BJ (cell line): ENCODE data around the gene CARMIL1. TPM values are rescaled to one million over a fixed set of nuclear protein-coding genes. Genes with fewer than 3 reads are reported as not detected.

Source experiments
- CTCF ChIA-PET: fragments of 350-600 bp; formaldehyde crosslinking; extraction: SDS; loops from one replicate; lab custom pipeline; 2021; ENCODE audit warnings: antibody characterized with exemption, inconsistent platforms; lab: Yijun Ruan, JAX
- POLR2A ChIA-PET: fragments of 300-600 bp; sonication (Branson Sonifier 250); formaldehyde crosslinking; extraction: SDS; loops from one replicate; lab custom pipeline; 2021; ENCODE audit warnings: antibody characterized with exemption; lab: Charles Lee
- DNase-seq: peaks from one replicate; pipeline ENCODE4 v3.0.0-alpha.2; 2011; ENCODE audit warnings: low read depth
- H3K27me3 ChIP-seq: 2 replicates; pipeline ENCODE4 v1.6.0; 2011; ENCODE audit warnings: low read length; ENCODE audit not compliant: control insufficient read depth, insufficient read depth
- H3K36me3 ChIP-seq: 2 replicates; pipeline ENCODE4 v1.5.1; 2011; ENCODE audit warnings: low read length; ENCODE audit not compliant: control insufficient read depth, insufficient read depth
- H3K4me3 ChIP-seq: 2 replicates; pipeline ENCODE4 v1.5.1; 2011; ENCODE audit warnings: low read depth, mild to moderate bottlenecking, control low read depth, low read length
- CTCF ChIP-seq: IDR thresholded peaks from 2 replicates; pipeline ENCODE4 v1.5.1; 2011; ENCODE audit warnings: low read depth, mild to moderate bottlenecking, control low read depth, inconsistent platforms, low read length, moderate library complexity; ENCODE audit not compliant: insufficient read depth
- polyA plus RNA-seq: library from polyadenylated mRNA; depleted of rRNA; stranded (reverse); fragments of >200 nt; gene quantifications from 2 replicates; pipeline ENCODE4 v1.2.3, GENCODE V29; 2011

The CARMIL1 gene
- polyA plus RNA-seq, 1 experiment: 3.7 TPM

GRCh38 chr6:25492951-25493350 is 213.8 kb downstream of the CARMIL1 start:
- H3K27me3 ChIP-seq: no peaks in the 10 kb centered on the region
- TF ChIP-seq CTCF: no peak
- H3K4me3 ChIP-seq: no peak overlapping the region
- POLR2A ChIA-PET: no interaction called here
- CTCF ChIA-PET: interaction anchor here (7.7 kb wide), 1 partner anchor 216 kb away, joined by 116 read pairs; the partner anchor contains the start of gene CARMIL1
- H3K36me3 ChIP-seq: no peaks in the 10 kb centered on the region
- DNase-seq: no peak

GRCh38 chr6:25494469-25494868 is 215.3 kb downstream of the CARMIL1 start:
- ChIA-PET CTCF (interaction anchor here (1.4 kb wide), 1 partner anchor 229 kb away, joined by 8 read pairs; no protein-coding TSS in a partner anchor), POLR2A (no interaction called here)
- DNase-seq: no peak
- Histone ChIP-seq H3K36me3 (no peaks in the 10 kb centered on the region), H3K4me3 (no peak overlapping the region), H3K27me3 (no peaks in the 10 kb centered on the region)
- TF ChIP-seq CTCF: no peak

- no peaks in the 10 kb centered on the region for H3K27me3 ChIP-seq
- ChIA-PET POLR2A (no interaction called here), CTCF (interaction anchor here (1.2 to 1.6 kb wide), 2 partner anchors 14 to 219 kb away, joined by 3 read pairs; no protein-coding TSS in a partner anchor)
- no peaks in the 10 kb centered on the region for H3K36me3 ChIP-seq
- H3K4me3 ChIP-seq: no peak overlapping the region
- no peak for TF ChIP-seq CTCF
- DNase-seq: no peak
Observed at GRCh38 chr6:25497383-25498040, 218.3 kb downstream of the CARMIL1 start.

GRCh38 chr6:25498505-25498904 is 219.3 kb downstream of the CARMIL1 start:
- CTCF ChIA-PET: interaction anchor here (1.6 to 4.3 kb wide), 2 partner anchors 8 to 220 kb away, joined by 3 to 19 read pairs; no protein-coding TSS in a partner anchor
- TF ChIP-seq CTCF: no peak
- H3K27me3 ChIP-seq: no peaks in the 10 kb centered on the region
- no peaks in the 10 kb centered on the region for H3K36me3 ChIP-seq
- POLR2A ChIA-PET: no interaction called here
- no peak for DNase-seq
- H3K4me3 ChIP-seq: no peak overlapping the region

GRCh38 chr6:25499615-25500235 is 220.6 kb downstream of the CARMIL1 start:
- Histone ChIP-seq H3K4me3 (no peak overlapping the region), H3K27me3 (no peaks in the 10 kb centered on the region), H3K36me3 (no peaks in the 10 kb centered on the region)
- ChIA-PET CTCF (interaction anchor here (1.5 to 4.3 kb wide), 3 partner anchors 9 to 221 kb away, joined by 3 to 19 read pairs (median 11); partner anchors contain the start of gene CARMIL1), POLR2A (no interaction called here)
- DNase-seq: no peak
- TF ChIP-seq CTCF: no peak
